H9 (cell line): ENCODE data around the gene MBD5. TPM values are rescaled to one million over a fixed set of nuclear protein-coding genes. Genes with fewer than 3 reads are reported as not detected.

ENCODE experiments used
- DNase-seq: peaks from one replicate; pipeline ENCODE4 v3.0.0-alpha.2; 2017
- H2AFZ ChIP-seq: one replicate; pipeline ENCODE4 v1.6.1; 2013; ENCODE audit warnings: mild to moderate bottlenecking, low read length, control low read depth, moderate library complexity
- H2AK5ac ChIP-seq: 2 replicates; pipeline ENCODE4 v1.6.1; 2013; ENCODE audit warnings: low read length, control low read depth, mixed read lengths; ENCODE audit not compliant: insufficient read length
- H2BK120ac ChIP-seq: one replicate; pipeline ENCODE4 v1.6.1; 2013; ENCODE audit warnings: low read depth, mild to moderate bottlenecking, low read length, control low read depth, inconsistent platforms; ENCODE audit not compliant: poor library complexity, severe bottlenecking
- H2BK12ac ChIP-seq: 2 replicates; pipeline ENCODE4 v1.6.1; 2013; ENCODE audit warnings: low read length, control low read depth, mixed read lengths, low read depth; ENCODE audit not compliant: insufficient read length
- H2BK15ac ChIP-seq: 2 replicates; pipeline ENCODE4 v1.6.1; 2013; ENCODE audit warnings: low read depth, low read length, control low read depth
- H2BK20ac ChIP-seq: one replicate; pipeline ENCODE4 v1.6.1; 2013; ENCODE audit warnings: low read depth, mild to moderate bottlenecking, low read length, control low read depth, inconsistent platforms; ENCODE audit not compliant: poor library complexity, severe bottlenecking
- H2BK5ac ChIP-seq: 2 replicates; pipeline ENCODE4 v1.6.1; 2013; ENCODE audit warnings: low read length, control low read depth, mixed read lengths; ENCODE audit not compliant: insufficient read length
- H3K14ac ChIP-seq: 2 replicates; pipeline ENCODE4 v1.6.1; 2013; ENCODE audit warnings: low read length, control low read depth; ENCODE audit not compliant: insufficient read depth
- H3K18ac ChIP-seq: 2 replicates; pipeline ENCODE4 v1.6.1; 2013; ENCODE audit warnings: low read depth, mild to moderate bottlenecking, mixed read lengths, low read length, control low read depth; ENCODE audit not compliant: insufficient read length
- H3K23ac ChIP-seq: 2 replicates; pipeline ENCODE4 v1.6.1; 2013; ENCODE audit warnings: low read length, control low read depth, mixed read lengths, low read depth; ENCODE audit not compliant: insufficient read length
- H3K23me2 ChIP-seq: 2 replicates; pipeline ENCODE4 v1.6.1; 2013; ENCODE audit warnings: low read depth, mild to moderate bottlenecking, mixed read lengths, low read length, control low read depth; ENCODE audit not compliant: insufficient read length, poor library complexity, severe bottlenecking
- H3K27ac ChIP-seq: 2 replicates; pipeline ENCODE4 v1.5.1; 2013; ENCODE audit warnings: low read length, control low read depth, mixed read lengths, low read depth; ENCODE audit not compliant: insufficient read length
- H3K27me3 ChIP-seq: 2 replicates; pipeline ENCODE4 v1.6.1; 2013; ENCODE audit warnings: low read length, control low read depth, inconsistent platforms; ENCODE audit not compliant: insufficient read depth
- H3K4ac ChIP-seq: 2 replicates; pipeline ENCODE4 v1.6.1; 2013; ENCODE audit warnings: low read depth, mild to moderate bottlenecking, control low read depth, inconsistent platforms, low read length, moderate library complexity
- H3K4me1 ChIP-seq: 2 replicates; pipeline ENCODE4 v1.6.1; 2013; ENCODE audit warnings: low read length, control low read depth, inconsistent platforms; ENCODE audit not compliant: insufficient read depth
- H3K4me2 ChIP-seq: 2 replicates; pipeline ENCODE4 v1.6.1; 2013; ENCODE audit warnings: low read length, control low read depth, mixed read lengths; ENCODE audit not compliant: insufficient read length, insufficient read depth
- H3K56ac ChIP-seq: 2 replicates; pipeline ENCODE4 v1.6.1; 2013; ENCODE audit warnings: low read depth, mild to moderate bottlenecking, mixed read lengths, low read length, control low read depth; ENCODE audit not compliant: insufficient read length
- H3K79me1 ChIP-seq: 2 replicates; pipeline ENCODE4 v1.6.1; 2013; ENCODE audit warnings: low read depth, mild to moderate bottlenecking, moderate library complexity, low read length, control low read depth, inconsistent platforms; ENCODE audit not compliant: insufficient read depth, poor library complexity, severe bottlenecking
- H3K79me2 ChIP-seq: 2 replicates; pipeline ENCODE4 v1.6.1; 2013; ENCODE audit warnings: low read length, control low read depth, inconsistent platforms; ENCODE audit not compliant: insufficient read depth
- H3K9ac ChIP-seq: 2 replicates; pipeline ENCODE4 v1.6.1; 2013; ENCODE audit warnings: low read length, control low read depth, mixed read lengths; ENCODE audit not compliant: insufficient read length; ENCODE audit errors: extremely low read depth
- H3K9me3 ChIP-seq: one replicate; pipeline ENCODE4 v1.6.1; 2013; ENCODE audit warnings: low read depth, low read length, inconsistent platforms; ENCODE audit not compliant: control insufficient read depth
- H3T11ph ChIP-seq: one replicate; pipeline ENCODE4 v1.6.1; 2013; ENCODE audit warnings: mild to moderate bottlenecking, low read length, control low read depth, inconsistent platforms
- H4K20me1 ChIP-seq: one replicate; pipeline ENCODE4 v1.6.1; 2013; ENCODE audit not compliant: control insufficient read depth, insufficient read length, insufficient read depth
- H4K5ac ChIP-seq: 2 replicates; pipeline ENCODE4 v1.6.1; 2013; ENCODE audit warnings: low read depth, mild to moderate bottlenecking, mixed read lengths, low read length, control low read depth; ENCODE audit not compliant: insufficient read length
- H4K8ac ChIP-seq: replicated peaks from 2 replicates; pipeline ENCODE4 v1.6.1; 2013; ENCODE audit warnings: low read length, control low read depth, mixed read lengths, low read depth; ENCODE audit not compliant: insufficient read length
- H4K91ac ChIP-seq: 2 replicates; pipeline ENCODE4 v1.6.1; 2013; ENCODE audit warnings: low read depth, mild to moderate bottlenecking, moderate library complexity, mixed read lengths, low read length, control low read depth; ENCODE audit not compliant: insufficient read length
- H3K27ac Mint-ChIP-seq, 3 experiments: 2 replicates in 2 of 3; 3 replicates in 1 of 3; pipeline ENCODE4 v1.8.0; 2020 to 2021; ENCODE audit warnings: mixed read lengths in 3 of 3, mild to moderate bottlenecking in 1 of 3, moderate library complexity in 1 of 3
- H3K27me3 Mint-ChIP-seq: 2 replicates; pipeline ENCODE4 v1.8.0; 2021; ENCODE audit warnings: low read depth, mild to moderate bottlenecking, moderate library complexity, mixed read lengths
- H3K36me3 Mint-ChIP-seq, 3 experiments: 2 replicates in 2 of 3; 3 replicates in 1 of 3; pipeline ENCODE4 v1.8.0; 2020 to 2021; ENCODE audit warnings: low read depth in 3 of 3, mixed read lengths in 3 of 3; ENCODE audit not compliant: insufficient read depth in 1 of 3
- H3K4me1 Mint-ChIP-seq, 2 experiments: 2 replicates each; pipeline ENCODE4 v1.8.0; 2020; ENCODE audit warnings: mixed read lengths in 2 of 2
- H3K4me3 Mint-ChIP-seq, 2 experiments: 2 replicates in 1 of 2; 3 replicates in 1 of 2; pipeline ENCODE4 v1.8.0; 2020 to 2021; ENCODE audit warnings: mild to moderate bottlenecking in 2 of 2, mixed read lengths in 2 of 2, moderate library complexity in 1 of 2
- H3K9me3 Mint-ChIP-seq, 2 experiments: 2 replicates in 1 of 2; 3 replicates in 1 of 2; pipeline ENCODE4 v1.8.0; 2020; ENCODE audit warnings: mild to moderate bottlenecking in 2 of 2, mixed read lengths in 2 of 2, moderate library complexity in 1 of 2
- CTCF ChIP-seq: fragments of 200-600 bp; sonication (generic); conservative IDR thresholded peaks from 3 replicates; pipeline ENCODE4 v1.8.0; 2021; ENCODE audit warnings: antibody characterized with exemption, mild to moderate bottlenecking
- WGBS: extraction: QIAGEN DNeasy Blood & Tissue Kit; methylation state at CpG from one replicate; pipeline ENCODE4 v1.1.7; 2013; ENCODE audit warnings: missing lambda C conversion rate, low lambda C conversion rate, mixed read lengths; ENCODE audit not compliant: insufficient read length; ENCODE audit errors: extremely low coverage; 5-methylcytosine and 5-hydroxymethylcytosine counted together
- total RNA-seq: library from RNA; stranded (reverse); gene quantifications from 2 replicates; pipeline ENCODE4 v1.2.1, GENCODE V29; 2021

MBD5 gene
- total RNA-seq, 1 experiment from 2014 or later, result 23.1 TPM

GRCh38 chr2:148490840-148491439 lies 470.0 kb downstream of the MBD5 start:
- no peak overlapping the region for H2AK5ac ChIP-seq
- TF ChIP-seq CTCF, result no peak
- no peak overlapping the region for H2AFZ ChIP-seq
- no peak overlapping the region for H3K4me2 ChIP-seq
- no peaks in the 10 kb centered on the region for H4K20me1 ChIP-seq
- no peaks in the 10 kb centered on the region for H3K27me3 ChIP-seq
- H3K18ac ChIP-seq, result no peak overlapping the region
- H3K36me3 Mint-ChIP-seq, result peaks cover 0 to 8% (median 4%) of the 10 kb centered on the region in 3 experiments; a peak in 4 of 7 replicates
- H2BK15ac ChIP-seq, result no peak overlapping the region
- no peak overlapping the region for H4K91ac ChIP-seq
- no CpG with 5 or more reads among the region's 4 CpGs for WGBS
- no peaks in the 10 kb centered on the region for H3K9me3 ChIP-seq
- peaks cover 5 to 11% of the 10 kb centered on the region in 2 experiments for H3K4me1 Mint-ChIP-seq
- no peak overlapping the region for H3T11ph ChIP-seq
- H4K8ac ChIP-seq, result no peak overlapping the region
- H3K4me1 ChIP-seq, result no peaks in the 10 kb centered on the region
- H3K9me3 Mint-ChIP-seq, result no peaks in the 10 kb centered on the region
- no peaks in the 10 kb centered on the region for H3K79me1 ChIP-seq
- no peaks in the 10 kb centered on the region for H3K79me2 ChIP-seq
- H3K14ac ChIP-seq, result no peak overlapping the region
- no peaks in the 10 kb centered on the region for H3K23me2 ChIP-seq
- no peak overlapping the region for H2BK120ac ChIP-seq
- no peak overlapping the region for H2BK12ac ChIP-seq
- DNase-seq, result no peak
- H3K27ac ChIP-seq, result no peak overlapping the region
- no peak overlapping the region for H2BK5ac ChIP-seq
- H3K23ac ChIP-seq, result no peak overlapping the region
- H2BK20ac ChIP-seq, result no peak overlapping the region
- H3K4me3 Mint-ChIP-seq, result no peak overlapping the region
- H3K27me3 Mint-ChIP-seq, result no peaks in the 10 kb centered on the region
- H3K56ac ChIP-seq, result no peak overlapping the region
- no peak overlapping the region for H3K4ac ChIP-seq
- no peak overlapping the region for H3K27ac Mint-ChIP-seq
- H4K5ac ChIP-seq, result no peak overlapping the region
- no peak overlapping the region for H3K9ac ChIP-seq
